ENCODE measurements around the gene RFT1.

The RFT1 gene

DNA sequence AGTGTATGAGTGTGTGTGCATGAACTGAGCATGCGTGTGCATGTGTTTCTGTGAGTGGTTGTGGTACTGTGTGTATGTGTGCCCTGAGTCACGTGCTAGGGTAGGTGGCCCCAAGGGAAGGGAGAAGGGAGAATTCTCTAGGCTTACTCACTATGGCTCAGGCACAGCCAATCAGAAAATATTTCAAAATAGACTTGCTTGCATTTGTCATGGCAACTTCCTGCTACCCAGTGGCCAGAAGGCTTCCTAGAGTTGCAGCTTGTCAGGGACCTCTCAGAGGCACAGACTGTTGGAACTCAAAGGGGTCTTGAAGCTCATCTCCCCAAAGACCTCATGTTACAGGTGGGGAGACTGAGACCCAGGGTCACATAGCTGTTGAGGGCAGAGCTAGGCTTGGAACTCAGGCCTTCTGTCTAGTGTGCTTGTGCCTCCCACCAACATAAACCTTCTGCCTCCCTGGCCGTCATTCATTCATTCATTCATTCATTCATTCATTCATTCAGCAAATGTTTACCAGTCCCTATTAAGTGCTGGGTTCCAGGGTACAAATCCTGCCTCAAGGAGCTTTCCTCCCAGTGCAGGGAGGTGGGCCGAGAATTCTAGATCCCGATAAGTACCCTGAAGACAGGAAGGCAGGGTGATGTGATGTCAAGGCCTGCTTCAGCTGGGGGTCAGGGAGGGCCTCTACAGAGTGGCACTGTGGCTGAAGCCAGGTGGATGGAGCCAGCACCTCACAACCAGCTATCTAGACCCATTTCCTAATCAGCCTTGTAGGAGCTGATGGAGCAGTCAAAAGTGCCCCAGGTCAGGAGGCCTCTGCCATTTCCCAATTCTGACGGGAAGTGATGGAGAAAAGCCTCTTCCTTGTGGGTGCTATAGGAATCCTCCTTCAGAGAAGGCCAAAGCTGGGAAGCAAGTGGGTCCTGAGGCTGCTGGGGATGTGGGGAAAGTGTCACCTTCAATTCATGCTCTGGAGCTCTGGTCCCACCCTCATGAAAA, 10.9 kb upstream of the RFT1 start:
- H3K4me3 ChIP-seq (ENCODE audit: low read depth, low read length) = no peak overlapping the region
- TF ChIP-seq CTCF (IDR thresholded peaks at IDR 0.05; ENCODE audit: low read depth, low read length) = no peak

DNA sequence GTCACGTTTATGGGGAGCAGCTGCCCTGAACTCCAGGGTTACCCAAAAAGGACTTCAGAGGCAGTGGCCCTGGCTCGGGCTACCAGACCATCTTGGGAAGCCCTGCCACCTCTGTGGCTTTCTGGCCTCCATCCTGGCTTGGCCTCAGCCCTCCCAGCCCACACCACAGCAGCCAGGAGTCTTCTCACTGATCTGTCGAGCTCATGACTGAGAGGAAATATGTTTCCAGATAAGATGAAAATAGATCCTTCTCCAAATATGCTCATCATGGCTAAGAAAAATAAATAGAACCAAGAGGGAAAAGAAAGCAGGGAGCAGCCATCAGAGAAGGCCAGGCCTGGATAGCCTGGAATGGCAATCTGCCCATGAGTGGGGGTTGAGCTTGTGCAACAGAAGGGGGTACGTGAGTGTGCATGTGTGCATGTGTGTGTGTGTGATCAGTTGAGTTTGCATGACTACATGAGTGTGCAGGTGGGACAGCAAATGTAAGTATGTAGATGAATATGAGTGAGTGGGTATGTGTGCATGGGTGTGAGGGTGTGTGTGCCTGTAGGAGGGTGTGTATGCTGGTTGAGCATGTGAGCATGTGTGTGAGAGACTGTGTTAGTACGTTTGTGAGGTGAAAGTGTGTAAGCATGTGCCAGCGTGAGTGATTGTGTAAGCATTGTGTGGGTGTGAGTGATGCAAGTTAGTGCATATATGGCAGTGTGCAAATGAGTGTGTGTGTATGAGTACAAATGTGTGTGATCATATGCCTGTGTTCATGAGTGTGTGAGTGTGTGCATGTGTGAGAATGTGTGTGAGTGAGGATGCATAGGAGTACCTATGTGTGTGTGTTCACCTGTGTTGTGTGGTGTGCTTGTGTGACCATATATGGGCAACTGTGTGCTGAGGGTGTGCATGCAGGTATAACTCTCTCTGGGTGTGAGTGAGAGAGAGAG, 9.9 kb upstream of the RFT1 start:
- H3K4me3 ChIP-seq (ENCODE audit: low read depth, low read length) = no peak overlapping the region
- no peak for TF ChIP-seq CTCF (IDR thresholded peaks at IDR 0.05; ENCODE audit: low read depth, low read length)

DNA sequence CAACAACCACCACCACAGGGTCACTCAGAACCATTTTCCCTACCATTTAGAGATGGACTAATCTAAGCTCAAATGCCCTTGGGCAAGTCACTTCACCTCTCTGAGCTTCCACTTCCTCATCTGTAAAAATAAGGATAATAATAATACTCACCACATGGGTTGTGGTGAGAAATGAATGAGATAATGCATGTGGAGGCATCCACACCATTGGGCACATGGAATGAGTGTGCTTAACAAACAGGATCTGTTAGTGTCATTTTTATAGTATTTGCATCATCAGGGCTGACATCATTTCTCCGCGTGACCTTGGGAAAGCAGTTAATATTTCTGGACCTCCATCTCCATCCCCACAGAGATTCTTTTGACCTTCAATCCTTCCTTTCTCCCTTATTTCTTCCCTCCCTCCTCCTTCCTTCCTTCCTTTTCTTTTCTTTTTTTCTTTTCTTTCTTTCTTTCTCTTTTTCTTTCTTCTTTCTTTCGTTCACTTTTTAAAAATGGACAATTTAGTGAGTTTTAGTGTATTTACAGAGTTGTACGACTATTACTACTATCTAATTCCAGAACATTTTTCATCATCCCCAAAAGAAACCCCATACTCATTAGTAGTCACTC, 7.7 kb upstream of the RFT1 start:
- H3K4me3 ChIP-seq (ENCODE audit: low read depth, low read length) = no peak overlapping the region
- TF ChIP-seq CTCF (IDR thresholded peaks at IDR 0.05; ENCODE audit: low read depth, low read length) = no peak

- no peak overlapping the region for H3K4me3 ChIP-seq (ENCODE audit: low read depth, low read length)
- no peak for TF ChIP-seq CTCF (IDR thresholded peaks at IDR 0.05; ENCODE audit: low read depth, low read length)
Observed at GRCh38 chr3:53137221-53137620, 7.0 kb upstream of the RFT1 start.

- H3K4me3 ChIP-seq (ENCODE audit: low read depth, low read length) = no peak overlapping the region
- peak; percentile 72 for TF ChIP-seq CTCF (IDR thresholded peaks at IDR 0.05; ENCODE audit: low read depth, low read length)
Observed at GRCh38 chr3:53134631-53135232, 4.5 kb upstream of the RFT1 start.

GRCh38 chr3:53132347-53132746, 2.1 kb upstream of the RFT1 start:
- TF ChIP-seq CTCF (IDR thresholded peaks at IDR 0.05; ENCODE audit: low read depth, low read length) = no peak
- H3K4me3 ChIP-seq (ENCODE audit: low read depth, low read length) = no peak overlapping the region
